Central memory CD8-positive, alpha-beta T cell (primary cell): ENCODE data around the gene STAM2.
A peak's percentile ranks its signal among the peaks of the same experiment; 100 is the strongest.
"Not testable (repeated sequence)": the region's sequence is repeated elsewhere in the genome, so short reads cannot be mapped to it uniquely, and the experiment has no call there.

Experiments
- ATAC-seq: fragments of 150-1000 bp; cut with Tn5 transposase; replicated peaks from 2 replicates; pipeline ENCODE4 v1.10.0; 2022; ENCODE audit warnings: mild to moderate bottlenecking, moderate FRiP score, moderate number of reproducible peaks; ENCODE audit not compliant: poor library complexity, severe bottlenecking; ENCODE audit errors: extremely low read depth
- DNase-seq, 2 donors: peaks; one replicate each; pipeline ENCODE4 v3.0.0; 2021; ENCODE audit warnings: low spot score in 2 of 2
- H3K27ac Mint-ChIP-seq: one replicate; pipeline ENCODE4 v1.8.0; 2022; ENCODE audit warnings: low read depth, mild to moderate bottlenecking, moderate library complexity, mixed read lengths
- H3K27me3 Mint-ChIP-seq: one replicate; pipeline ENCODE4 v1.8.0; 2022; ENCODE audit warnings: mixed read lengths
- H3K36me3 Mint-ChIP-seq: one replicate; pipeline ENCODE4 v1.8.0; 2022; ENCODE audit warnings: mild to moderate bottlenecking, moderate library complexity, mixed read lengths; ENCODE audit not compliant: insufficient read depth
- H3K4me1 Mint-ChIP-seq: one replicate; pipeline ENCODE4 v1.8.0; 2022; ENCODE audit warnings: mixed read lengths
- H3K4me3 Mint-ChIP-seq: one replicate; pipeline ENCODE4 v1.8.0; 2022; ENCODE audit warnings: mild to moderate bottlenecking, moderate library complexity, mixed read lengths
- H3K9me3 Mint-ChIP-seq: one replicate; pipeline ENCODE4 v1.8.0; 2022; ENCODE audit warnings: mixed read lengths

Gene STAM2

DNA sequence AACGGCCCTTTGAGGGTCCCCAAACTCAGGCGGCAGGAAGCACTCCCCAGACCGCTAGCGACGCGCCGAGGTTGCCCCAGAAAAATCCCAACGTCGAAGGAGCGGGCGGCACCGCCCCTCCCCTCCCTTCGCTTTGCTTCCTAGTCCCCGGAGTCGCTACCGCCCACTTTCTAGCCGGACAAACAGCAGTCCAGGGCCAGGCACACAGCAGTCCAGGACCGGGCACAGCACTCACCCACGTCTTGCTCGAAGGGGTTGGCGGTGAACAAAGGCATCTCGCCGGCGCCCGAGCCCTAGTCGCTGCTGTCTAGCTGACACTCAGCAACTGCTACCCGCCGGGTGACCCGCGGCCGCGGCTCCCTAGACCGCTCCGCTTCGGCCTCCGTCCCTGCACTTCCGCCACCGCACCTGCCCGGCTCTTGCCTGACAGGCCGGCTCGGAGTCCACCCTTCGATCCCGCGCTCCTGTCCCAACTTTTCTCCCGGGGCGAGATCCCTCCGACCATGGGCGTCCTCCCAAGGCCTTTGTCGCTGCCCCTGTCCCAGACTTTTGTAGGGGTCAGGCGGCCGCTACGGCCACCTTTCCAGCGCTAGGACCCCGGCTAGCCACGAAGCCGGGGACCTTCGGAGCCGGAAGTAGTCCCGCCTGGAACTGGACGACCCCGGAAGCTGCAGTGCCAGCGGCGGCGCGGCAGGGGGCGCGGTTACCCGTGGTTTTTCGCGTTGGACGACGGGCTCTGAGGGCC, at the start of gene STAM2:
Gene STAM2, minus strand, starts transcription at position 396 of the 745 bp plus-strand sequence. Its CDS starts 121 bp downstream, at position 275.
- H3K4me3 Mint-ChIP-seq, result peak within 1 kb of the TSS; percentile 99

DNA sequence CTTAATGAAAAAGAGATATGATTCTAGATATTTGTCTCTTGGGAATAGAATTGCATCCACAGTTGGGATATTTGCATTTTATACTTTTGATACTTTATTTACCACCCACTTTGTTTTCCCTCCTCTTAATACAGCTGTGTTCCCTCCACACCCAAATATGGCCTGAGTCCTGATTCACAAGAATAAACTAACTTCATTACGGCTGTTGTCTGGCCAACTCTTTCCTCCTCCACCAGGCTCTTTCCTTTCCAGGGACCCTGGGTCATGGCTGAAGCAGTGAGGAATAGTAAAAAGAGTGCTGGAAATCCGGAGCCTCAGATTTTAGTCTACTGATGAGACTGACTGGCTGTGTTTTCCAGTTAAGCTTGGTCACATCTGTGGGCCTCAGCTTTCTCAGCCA, 48.4 kb upstream of the STAM2 start:
- DNase-seq, result no peak
- ATAC-seq, result no peak
- H3K27me3 Mint-ChIP-seq, result peaks cover 29% of the 10 kb centered on the region
- no peak overlapping the region for H3K27ac Mint-ChIP-seq
- no peak overlapping the region for H3K4me3 Mint-ChIP-seq
- H3K4me1 Mint-ChIP-seq, result no peaks in the 10 kb centered on the region
- H3K36me3 Mint-ChIP-seq, result no peaks in the 10 kb centered on the region
- peaks cover 4% of the 10 kb centered on the region for H3K9me3 Mint-ChIP-seq

More for the DNA sequence above, at the start of gene STAM2:
- H3K36me3 Mint-ChIP-seq, result peaks cover 12% of the 10 kb centered on the region
- H3K4me1 Mint-ChIP-seq, result peaks cover 27% of the 10 kb centered on the region
- ATAC-seq, result peak; percentile 85
- peak within 1 kb of the TSS; percentile 100 for H3K27ac Mint-ChIP-seq
- peaks cover 12% of the 10 kb centered on the region for H3K27me3 Mint-ChIP-seq
- peak; percentile 92 to 96 for DNase-seq
- H3K9me3 Mint-ChIP-seq, result no peaks in the 10 kb centered on the region

DNA sequence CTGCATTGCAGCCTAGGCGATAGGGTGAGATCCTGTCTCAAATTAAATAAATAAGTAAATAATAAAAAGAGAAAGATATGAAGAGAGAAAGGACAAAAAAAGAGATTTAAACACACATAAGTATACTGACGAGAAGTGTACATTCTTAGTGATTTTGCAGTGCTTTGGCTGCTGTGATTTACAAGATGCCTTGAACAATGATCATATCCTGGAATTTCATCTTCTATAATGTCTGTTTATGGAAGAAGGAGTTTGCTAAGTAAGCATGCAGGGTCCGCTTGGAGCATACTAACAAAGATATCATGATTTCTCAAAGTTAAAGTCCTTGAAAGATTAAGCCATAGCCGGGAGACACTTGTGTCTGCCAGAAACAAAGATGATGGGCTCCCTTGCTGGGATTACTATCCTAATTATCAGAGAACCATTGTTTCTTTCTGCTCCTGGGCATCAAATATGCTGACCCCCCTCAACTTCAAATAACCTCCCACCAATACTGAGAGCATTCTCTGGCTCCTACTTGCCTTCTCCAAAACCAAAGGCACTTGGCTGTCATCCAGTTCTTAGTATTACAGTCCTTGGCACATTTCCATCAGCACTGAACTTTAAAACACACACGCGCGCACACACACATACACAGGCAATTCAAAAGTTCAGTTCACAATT, 47.5 kb upstream of the STAM2 start:
- ATAC-seq, result no peak
- Mint-ChIP-seq H3K4me3 (no peak overlapping the region), H3K27me3 (peaks cover 29% of the 10 kb centered on the region), H3K9me3 (peaks cover 4% of the 10 kb centered on the region), H3K4me1 (no peaks in the 10 kb centered on the region), H3K36me3 (no peaks in the 10 kb centered on the region), H3K27ac (no peak overlapping the region)
- DNase-seq, result no peak

DNA sequence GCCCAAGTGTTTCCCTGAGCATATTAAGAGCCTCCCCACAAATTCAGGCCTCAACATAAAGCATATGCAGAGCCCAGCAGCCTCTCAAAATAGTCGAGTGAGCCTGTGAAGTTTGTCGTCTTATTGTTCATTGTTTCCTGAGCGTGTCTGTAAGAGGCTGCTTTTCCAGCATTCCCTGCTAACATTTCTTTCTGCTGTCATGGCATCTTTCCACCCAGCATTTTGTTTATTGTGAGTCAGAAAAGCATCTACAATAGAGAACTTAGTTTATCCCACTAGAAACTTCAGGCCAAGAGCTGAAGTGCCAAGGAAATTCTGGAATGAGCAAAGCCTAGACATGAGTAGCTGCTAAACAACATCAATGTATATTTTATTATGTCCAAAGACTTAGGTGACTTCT, 46.3 kb upstream of the STAM2 start:
- H3K36me3 Mint-ChIP-seq, result no peaks in the 10 kb centered on the region
- no peaks in the 10 kb centered on the region for H3K4me1 Mint-ChIP-seq
- DNase-seq (no peak), ATAC-seq (no peak)
- peaks cover 29% of the 10 kb centered on the region for H3K27me3 Mint-ChIP-seq
- no peak overlapping the region for H3K4me3 Mint-ChIP-seq
- H3K9me3 Mint-ChIP-seq, result peaks cover 4% of the 10 kb centered on the region
- H3K27ac Mint-ChIP-seq, result no peak overlapping the region

DNA sequence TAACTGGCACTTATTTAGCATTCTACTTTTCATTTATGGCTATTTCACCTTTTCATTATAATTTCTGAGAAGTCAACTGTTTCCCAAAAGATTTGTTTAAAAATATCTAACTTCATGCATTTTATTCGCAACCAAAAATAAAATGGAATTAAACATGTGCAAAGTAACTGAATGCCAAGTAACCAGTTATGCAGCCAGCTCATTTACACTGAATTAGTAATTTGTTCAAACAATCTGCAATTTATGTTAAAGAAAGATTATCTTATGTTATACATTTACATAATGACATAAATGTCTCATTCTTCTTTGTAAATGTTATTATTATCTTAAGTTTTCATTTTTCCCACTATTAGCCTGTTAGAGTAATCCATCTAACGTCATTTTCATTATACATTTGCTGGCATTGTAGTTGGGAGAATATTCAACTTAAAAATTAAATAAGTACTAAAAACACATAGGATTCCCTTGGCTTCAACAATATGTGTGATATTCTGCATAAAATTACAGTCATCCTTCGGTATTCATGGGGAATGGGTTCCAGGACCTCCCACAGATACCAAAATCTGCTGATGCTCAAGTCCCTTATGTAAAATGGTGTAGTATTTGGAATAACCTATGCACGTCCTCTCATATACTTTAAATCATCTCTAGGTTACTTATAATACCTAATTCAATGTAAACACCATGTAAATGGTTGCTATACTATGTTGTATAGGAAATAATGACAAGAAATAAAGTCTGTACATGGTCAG, 43.7 kb upstream of the STAM2 start:
- DNase-seq (no peak), ATAC-seq (no peak)
- Mint-ChIP-seq H3K27ac (no peak overlapping the region), H3K4me1 (no peaks in the 10 kb centered on the region), H3K9me3 (no peaks in the 10 kb centered on the region), H3K27me3 (peaks cover 25% of the 10 kb centered on the region), H3K4me3 (no peak overlapping the region), H3K36me3 (no peaks in the 10 kb centered on the region)

DNA sequence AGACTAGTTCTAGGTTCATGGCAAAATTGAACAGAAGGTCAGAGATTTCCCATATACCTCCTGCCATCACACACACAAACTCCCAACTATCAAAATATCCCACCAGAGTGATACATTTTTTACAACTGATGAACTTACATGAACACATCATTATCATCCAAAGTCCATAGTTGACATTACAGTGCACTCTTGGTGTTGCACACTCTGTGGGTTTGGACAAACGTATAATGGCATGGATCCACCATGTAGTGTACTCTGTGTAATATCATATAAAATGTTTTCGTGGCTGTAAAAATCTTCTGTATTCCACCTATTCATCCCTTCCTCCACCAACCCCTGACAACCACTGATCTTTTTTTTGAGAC, 25.9 kb upstream of the STAM2 start:
- Mint-ChIP-seq H3K36me3 (no peaks in the 10 kb centered on the region), H3K4me1 (no peaks in the 10 kb centered on the region), H3K27ac (no peak overlapping the region), H3K4me3 (no peak overlapping the region), H3K27me3 (peaks cover 50% of the 10 kb centered on the region), H3K9me3 (no peaks in the 10 kb centered on the region)
- DNase-seq (no peak), ATAC-seq (no peak)

DNA sequence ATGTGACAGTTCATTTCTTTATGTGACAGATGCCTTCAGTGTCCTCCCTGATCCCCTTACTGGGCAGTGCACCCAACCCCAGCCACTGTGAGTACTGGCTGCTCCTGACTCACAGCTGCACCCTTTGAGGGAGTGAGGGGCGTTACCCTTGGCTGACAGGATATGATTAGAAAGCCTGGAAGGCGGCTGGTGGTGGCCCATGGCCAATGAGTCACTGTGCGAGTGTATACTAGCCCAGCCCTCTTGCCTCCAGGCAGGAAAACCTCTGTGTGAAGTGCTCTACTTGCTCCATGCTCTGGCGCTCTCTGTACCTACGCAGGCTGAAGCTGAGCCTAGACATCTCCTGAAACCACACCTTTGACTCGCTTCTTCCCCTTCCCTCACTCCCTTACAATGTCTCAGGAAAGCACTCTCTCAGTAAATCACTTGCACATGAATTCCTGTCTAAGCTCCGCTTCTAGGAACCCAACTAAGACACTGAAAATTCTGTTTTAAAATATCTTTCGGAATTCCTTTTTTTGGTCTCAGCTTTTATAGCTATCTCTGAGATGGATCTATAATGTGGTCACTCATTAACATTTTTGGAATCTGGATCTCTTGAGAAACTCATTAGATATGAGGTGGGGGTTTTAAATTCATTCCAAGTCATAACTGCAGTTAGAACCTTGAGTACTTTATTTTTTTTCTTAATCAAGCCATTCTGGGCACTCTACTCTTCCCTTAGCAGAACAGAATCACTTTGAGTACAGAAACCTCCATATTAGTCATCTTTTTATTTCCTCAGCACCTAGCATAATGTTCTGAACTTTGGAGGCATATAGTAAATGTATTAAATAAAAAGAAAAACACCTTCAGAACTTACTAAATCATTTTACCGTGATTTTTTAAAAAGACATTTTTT, 25.3 kb upstream of the STAM2 start:
- Mint-ChIP-seq H3K27ac (no peak overlapping the region), H3K9me3 (no peaks in the 10 kb centered on the region), H3K4me1 (no peaks in the 10 kb centered on the region), H3K36me3 (no peaks in the 10 kb centered on the region), H3K4me3 (no peak overlapping the region), H3K27me3 (peaks cover 56% of the 10 kb centered on the region)
- ATAC-seq (no peak), DNase-seq (no peak)

DNA sequence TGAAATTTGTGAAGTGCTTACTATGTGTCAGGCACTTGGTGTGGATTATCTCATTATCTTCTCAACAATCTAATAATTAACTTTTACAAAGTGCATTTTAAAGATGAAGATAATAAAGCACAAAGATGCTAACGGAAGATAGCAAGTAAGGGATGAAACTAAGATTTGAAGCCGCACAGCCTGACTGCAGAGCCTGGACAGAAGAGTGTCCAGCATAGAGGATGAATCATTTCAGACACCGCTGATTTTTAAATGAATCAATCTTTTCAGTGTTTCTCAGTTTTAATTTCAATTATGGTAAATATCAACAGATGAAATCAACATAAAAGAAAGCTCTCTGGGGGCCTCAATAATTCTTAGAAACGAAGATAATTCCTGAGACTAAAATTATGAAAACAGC, 24.5 kb upstream of the STAM2 start:
- Mint-ChIP-seq H3K27ac (no peak overlapping the region), H3K4me3 (no peak overlapping the region), H3K27me3 (peaks cover 63% of the 10 kb centered on the region), H3K9me3 (no peaks in the 10 kb centered on the region), H3K4me1 (no peaks in the 10 kb centered on the region), H3K36me3 (no peaks in the 10 kb centered on the region)
- ATAC-seq (no peak), DNase-seq (no peak)

DNA sequence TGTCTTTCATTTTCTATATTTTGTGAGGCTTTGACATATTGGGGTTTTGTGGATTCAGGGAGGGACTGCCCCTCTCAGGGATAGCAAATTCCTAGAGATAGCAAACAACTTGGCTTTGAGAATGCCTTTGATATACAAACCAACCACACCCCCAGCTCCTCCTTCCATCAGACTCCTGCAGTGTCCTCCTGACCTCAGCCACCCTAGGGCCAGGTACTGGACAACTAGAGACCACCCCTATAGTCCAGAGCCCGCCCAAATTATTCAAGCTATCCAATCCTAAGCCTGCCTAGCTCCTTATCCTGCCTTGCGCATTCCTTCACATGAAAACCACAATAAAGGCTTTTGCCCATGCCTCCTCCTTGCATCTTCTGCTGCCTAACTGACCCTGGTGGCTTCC, 22.9 kb upstream of the STAM2 start:
- no peaks in the 10 kb centered on the region for H3K4me1 Mint-ChIP-seq
- H3K27me3 Mint-ChIP-seq, result peaks cover 70% of the 10 kb centered on the region
- no peaks in the 10 kb centered on the region for H3K9me3 Mint-ChIP-seq
- no peak overlapping the region for H3K27ac Mint-ChIP-seq
- no peak overlapping the region for H3K4me3 Mint-ChIP-seq
- H3K36me3 Mint-ChIP-seq, result no peaks in the 10 kb centered on the region
- ATAC-seq, result no peak
- DNase-seq, result no peak

DNA sequence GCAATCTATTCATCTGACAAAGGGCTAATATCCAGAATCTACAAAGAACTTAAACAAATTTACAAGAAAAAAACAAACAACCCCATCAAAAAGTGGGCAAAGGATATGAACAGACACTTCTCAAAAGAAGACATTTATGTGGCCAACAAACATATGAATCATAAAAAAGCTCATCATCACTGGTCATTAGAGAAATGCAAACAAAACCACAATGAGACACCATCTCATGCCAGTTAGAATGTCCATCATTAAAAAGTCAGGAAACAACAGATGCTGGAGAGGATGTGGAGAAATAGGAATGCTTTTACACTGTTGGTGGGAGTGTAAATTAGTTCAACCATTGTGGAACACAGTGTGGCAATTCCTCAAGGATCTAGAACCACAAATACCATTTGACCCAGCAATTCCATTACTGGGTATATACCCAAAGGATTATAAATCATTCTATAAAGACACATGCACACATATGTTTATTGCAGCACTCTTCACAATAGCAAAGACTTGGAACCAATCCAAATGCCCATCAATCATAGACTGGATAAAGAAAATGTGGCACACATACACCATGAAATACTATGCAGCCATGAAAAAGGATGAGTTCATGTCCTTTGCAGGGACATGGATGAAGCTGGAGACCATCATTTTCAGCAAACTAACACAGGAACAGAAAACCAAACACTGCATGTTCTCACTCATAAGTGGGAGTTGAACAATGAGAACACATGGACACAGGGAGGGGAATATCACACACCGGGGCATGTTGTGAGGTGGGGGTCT, 22.1 kb upstream of the STAM2 start:
- H3K9me3 Mint-ChIP-seq, H3K27ac Mint-ChIP-seq, H3K4me1 Mint-ChIP-seq, ATAC-seq, H3K4me3 Mint-ChIP-seq, DNase-seq, H3K36me3 Mint-ChIP-seq: not testable (repeated sequence)
- H3K27me3 Mint-ChIP-seq, result peaks cover 71% of the 10 kb centered on the region

DNA sequence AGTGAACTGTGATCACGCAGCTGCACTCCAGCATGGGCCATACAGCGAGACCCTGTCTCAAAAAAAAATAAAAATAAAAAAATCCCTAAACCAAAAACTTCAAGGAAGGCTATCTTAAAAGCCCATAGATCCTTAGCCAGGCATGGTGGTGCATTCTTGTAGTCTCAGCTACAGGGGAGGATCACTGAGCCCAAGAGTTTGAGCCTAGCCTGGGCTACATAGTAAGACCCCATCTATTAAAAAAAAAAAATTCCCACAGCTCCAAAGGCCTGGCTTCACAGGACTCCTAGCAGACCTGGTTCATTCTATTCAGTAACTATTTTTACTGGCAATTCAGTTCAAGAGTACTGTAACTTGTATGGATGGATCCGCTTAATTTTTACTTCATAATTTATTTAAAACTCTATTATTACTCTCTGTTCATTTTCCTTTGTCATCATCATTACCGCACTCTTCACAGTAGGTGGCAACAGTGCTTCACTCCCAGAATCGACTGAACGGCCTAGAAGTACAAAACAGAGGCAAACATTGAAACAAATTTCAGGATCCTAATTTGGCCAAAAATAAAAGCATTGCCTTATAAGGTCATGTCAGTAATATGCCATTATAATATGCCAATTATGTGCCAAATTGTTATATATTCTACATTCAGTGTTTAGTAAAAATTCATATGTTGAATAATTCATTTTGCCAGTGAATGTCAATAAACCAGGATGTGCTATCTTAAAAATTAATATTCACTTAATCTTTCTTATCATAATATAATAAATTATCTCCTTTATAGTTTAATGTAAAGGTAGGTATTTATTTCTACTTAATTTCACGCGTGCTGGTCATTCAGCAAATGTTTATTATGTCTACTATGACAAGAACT, 14.3 kb upstream of the STAM2 start:
- Mint-ChIP-seq H3K4me3 (no peak overlapping the region), H3K9me3 (no peaks in the 10 kb centered on the region), H3K27ac (no peak overlapping the region), H3K36me3 (no peaks in the 10 kb centered on the region), H3K27me3 (peaks cover 62% of the 10 kb centered on the region), H3K4me1 (no peaks in the 10 kb centered on the region)
- DNase-seq, result no peak
- no peak for ATAC-seq
